A673 (cell line): Measurements from ENCODE around the gene TFAP2C.

Source experiments
- EZH2 ChIP-seq: fragments of 200-600 bp; sonication (generic); IDR thresholded peaks from 2 replicates; pipeline ENCODE4 v1.6.1; 2017; ENCODE audit warnings: borderline replicate concordance, low read depth, mild to moderate bottlenecking, mixed read lengths, antibody characterized with exemption, low read length; ENCODE audit not compliant: poor library complexity, severe bottlenecking
- TF ChIP-seq, protein P1 (sequence below): fragments of 300-800, 200-600 bp; sonication (generic); conservative IDR thresholded peaks from 2 replicates; pipeline ENCODE4 v1.5.1; 2017; ENCODE audit warnings: low read depth, mild to moderate bottlenecking, antibody characterized with exemption, low read length, moderate library complexity, mixed read lengths

DNA sequence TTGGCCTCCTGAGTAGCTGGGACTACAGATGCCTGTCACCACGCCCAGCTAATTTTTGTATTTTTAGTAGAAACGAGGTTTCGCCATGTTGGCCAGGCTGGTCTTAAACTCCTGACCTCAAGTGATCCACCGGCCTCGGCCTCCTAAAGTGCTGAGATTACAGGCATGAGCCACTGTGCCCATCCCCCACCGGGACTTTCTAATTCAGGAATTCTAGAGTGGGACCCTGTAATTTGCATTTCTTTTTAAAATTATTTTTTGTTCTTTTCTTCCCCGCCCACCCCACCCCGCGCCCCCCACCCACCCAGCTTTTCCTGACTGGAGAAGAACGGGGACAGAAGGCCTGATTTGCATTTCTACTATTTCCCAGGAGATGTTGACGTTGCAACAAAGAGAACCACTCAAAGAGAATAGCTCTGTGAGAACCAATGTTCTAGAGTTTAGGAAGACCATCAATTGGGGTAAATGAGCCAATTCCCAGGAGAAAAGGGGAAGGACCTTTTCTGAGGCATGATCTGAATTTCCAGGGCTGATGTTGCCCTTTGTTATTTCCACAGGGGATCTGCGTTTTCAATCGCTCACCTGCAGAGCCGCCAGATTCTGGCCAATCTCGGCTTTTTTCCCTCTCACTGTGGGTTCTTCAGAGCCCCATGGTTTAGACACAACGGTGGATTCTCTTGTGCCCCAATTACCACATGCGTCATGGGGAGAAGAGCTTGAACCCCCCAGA lies 33.2 kb upstream of the TFAP2C start:
- TF ChIP-seq, protein P1, sequence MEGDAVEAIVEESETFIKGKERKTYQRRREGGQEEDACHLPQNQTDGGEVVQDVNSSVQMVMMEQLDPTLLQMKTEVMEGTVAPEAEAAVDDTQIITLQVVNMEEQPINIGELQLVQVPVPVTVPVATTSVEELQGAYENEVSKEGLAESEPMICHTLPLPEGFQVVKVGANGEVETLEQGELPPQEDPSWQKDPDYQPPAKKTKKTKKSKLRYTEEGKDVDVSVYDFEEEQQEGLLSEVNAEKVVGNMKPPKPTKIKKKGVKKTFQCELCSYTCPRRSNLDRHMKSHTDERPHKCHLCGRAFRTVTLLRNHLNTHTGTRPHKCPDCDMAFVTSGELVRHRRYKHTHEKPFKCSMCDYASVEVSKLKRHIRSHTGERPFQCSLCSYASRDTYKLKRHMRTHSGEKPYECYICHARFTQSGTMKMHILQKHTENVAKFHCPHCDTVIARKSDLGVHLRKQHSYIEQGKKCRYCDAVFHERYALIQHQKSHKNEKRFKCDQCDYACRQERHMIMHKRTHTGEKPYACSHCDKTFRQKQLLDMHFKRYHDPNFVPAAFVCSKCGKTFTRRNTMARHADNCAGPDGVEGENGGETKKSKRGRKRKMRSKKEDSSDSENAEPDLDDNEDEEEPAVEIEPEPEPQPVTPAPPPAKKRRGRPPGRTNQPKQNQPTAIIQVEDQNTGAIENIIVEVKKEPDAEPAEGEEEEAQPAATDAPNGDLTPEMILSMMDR, result no peak
- TF ChIP-seq EZH2, result no peak
